Vagina (tissue), 2 donors: ENCODE data around the gene MEGF9. TPM values are rescaled to one million over a fixed set of nuclear protein-coding genes. Genes with fewer than 3 reads are reported as not detected.

Experiments used
- DNase-seq, 2 donors: peaks; one replicate each; pipeline ENCODE4 v3.0.0-alpha.2; 2017; ENCODE audit errors: extremely low spot score in 2 of 2
- H3K27ac ChIP-seq: fragments of 200-600 bp; sonication (generic); one replicate; pipeline ENCODE4 v1.5.1; 2019
- H3K27me3 ChIP-seq: fragments of 200-600 bp; sonication (generic); one replicate; pipeline ENCODE4 v1.5.1; 2019
- H3K36me3 ChIP-seq, 2 donors: fragments of 200-600 bp; sonication (generic); one replicate each; pipeline ENCODE4 v1.5.1; 2017 to 2019
- H3K4me1 ChIP-seq: fragments of 200-600 bp; sonication (generic); one replicate; pipeline ENCODE4 v1.5.1; 2019
- H3K4me3 ChIP-seq, 2 donors: fragments of 200-600 bp; sonication (generic); 1 replicate in 1 of 2; 2 replicates in 1 of 2; pipeline ENCODE4 v1.5.1; 2016 to 2019
- H3K9me3 ChIP-seq: fragments of 200-600 bp; sonication (generic); one replicate; pipeline ENCODE4 v1.5.1; 2019
- POLR2A ChIP-seq, 2 donors: fragments of 450-650 bp; IDR thresholded peaks; one replicate each; pipeline ENCODE4 v1.6.1; 2017; ENCODE audit warnings: antibody characterized with exemption in 2 of 2, mild to moderate bottlenecking in 2 of 2, moderate library complexity in 2 of 2
- POLR2AphosphoS5 ChIP-seq, 2 donors: sonication (generic); formaldehyde crosslinking; IDR thresholded peaks; one replicate each; pipeline ENCODE4 v1.9.0; 2017; ENCODE audit warnings: antibody characterized with exemption in 2 of 2, mild to moderate bottlenecking in 2 of 2, low read depth in 1 of 2; ENCODE audit not compliant: insufficient read depth in 1 of 2
- intact Hi-C: fragments of 100-400 bp; cut with DNase I; formaldehyde crosslinking; loops from one replicate; pipeline ENCODE4 v1.15.1; 2023
- total RNA-seq: library from RNA; depleted of rRNA; stranded (reverse); fragments of >200 nt; gene quantifications from one replicate; pipeline ENCODE4 v1.2.3, GENCODE V29; 2016
- TF ChIP-seq, protein P1 (sequence below), 3 experiments: fragments of 450-650 bp in 2 of 3; fragments of 200-600 bp in 1 of 3; sonication (generic) in 1 of 3; IDR thresholded peaks; one replicate each; pipeline ENCODE4 v1.5.1; 2017 to 2019; ENCODE audit warnings: antibody characterized with exemption in 3 of 3, mild to moderate bottlenecking in 2 of 3, moderate library complexity in 2 of 3

The MEGF9 gene
- total RNA-seq, 1 donor from 2014 or later, result 17.7 TPM

GRCh38 chr9:120737416-120738165 lies 23.3 kb upstream of the MEGF9 start:
- Histone ChIP-seq H3K27me3 (no peaks in the 10 kb centered on the region), H3K4me3 (no peak overlapping the region), H3K4me1 (no peaks in the 10 kb centered on the region), H3K36me3 (no peaks in the 10 kb centered on the region), H3K27ac (no peak overlapping the region), H3K9me3 (no peaks in the 10 kb centered on the region)
- no peak for DNase-seq
- intact Hi-C loops, result no loop called here
- no peak for TF ChIP-seq POLR2A (IDR thresholded peaks at IDR 0.05)
- TF ChIP-seq POLR2AphosphoS5 (IDR thresholded peaks at IDR 0.05; ENCODE audit: insufficient read depth in 1 of 2, low read depth in 1 of 2), result no peak
- TF ChIP-seq, protein P1, sequence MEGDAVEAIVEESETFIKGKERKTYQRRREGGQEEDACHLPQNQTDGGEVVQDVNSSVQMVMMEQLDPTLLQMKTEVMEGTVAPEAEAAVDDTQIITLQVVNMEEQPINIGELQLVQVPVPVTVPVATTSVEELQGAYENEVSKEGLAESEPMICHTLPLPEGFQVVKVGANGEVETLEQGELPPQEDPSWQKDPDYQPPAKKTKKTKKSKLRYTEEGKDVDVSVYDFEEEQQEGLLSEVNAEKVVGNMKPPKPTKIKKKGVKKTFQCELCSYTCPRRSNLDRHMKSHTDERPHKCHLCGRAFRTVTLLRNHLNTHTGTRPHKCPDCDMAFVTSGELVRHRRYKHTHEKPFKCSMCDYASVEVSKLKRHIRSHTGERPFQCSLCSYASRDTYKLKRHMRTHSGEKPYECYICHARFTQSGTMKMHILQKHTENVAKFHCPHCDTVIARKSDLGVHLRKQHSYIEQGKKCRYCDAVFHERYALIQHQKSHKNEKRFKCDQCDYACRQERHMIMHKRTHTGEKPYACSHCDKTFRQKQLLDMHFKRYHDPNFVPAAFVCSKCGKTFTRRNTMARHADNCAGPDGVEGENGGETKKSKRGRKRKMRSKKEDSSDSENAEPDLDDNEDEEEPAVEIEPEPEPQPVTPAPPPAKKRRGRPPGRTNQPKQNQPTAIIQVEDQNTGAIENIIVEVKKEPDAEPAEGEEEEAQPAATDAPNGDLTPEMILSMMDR (IDR thresholded peaks at IDR 0.05), result no peak

DNA sequence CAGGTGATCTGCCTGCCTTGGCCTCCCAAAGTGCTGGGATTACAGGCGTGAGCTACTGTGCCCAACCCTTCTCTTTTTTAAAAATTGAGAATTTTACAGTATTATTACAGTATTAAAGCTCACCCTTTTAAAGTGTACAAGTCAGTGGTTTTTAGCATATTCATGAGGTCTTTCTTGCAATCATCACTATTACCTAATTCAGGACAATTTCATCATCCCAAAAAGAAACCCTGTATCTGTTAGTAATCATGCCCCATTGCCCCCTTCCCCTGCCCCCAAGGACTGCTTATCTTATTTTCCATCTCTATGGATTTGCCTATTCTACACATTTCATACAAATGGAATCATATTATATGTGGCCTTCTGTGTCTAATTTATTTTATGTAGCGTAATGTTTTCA lies 22.6 kb upstream of the MEGF9 start:
- Histone ChIP-seq H3K4me3 (no peak overlapping the region), H3K27me3 (no peaks in the 10 kb centered on the region), H3K36me3 (no peaks in the 10 kb centered on the region), H3K9me3 (no peaks in the 10 kb centered on the region), H3K27ac (no peak overlapping the region), H3K4me1 (no peaks in the 10 kb centered on the region)
- intact Hi-C loops, result no loop called here
- DNase-seq, result no peak
- TF ChIP-seq, protein P1 (IDR thresholded peaks at IDR 0.05), result no peak
- TF ChIP-seq POLR2AphosphoS5 (IDR thresholded peaks at IDR 0.05; ENCODE audit: insufficient read depth in 1 of 2, low read depth in 1 of 2) (no peak), POLR2A (IDR thresholded peaks at IDR 0.05) (no peak)

DNA sequence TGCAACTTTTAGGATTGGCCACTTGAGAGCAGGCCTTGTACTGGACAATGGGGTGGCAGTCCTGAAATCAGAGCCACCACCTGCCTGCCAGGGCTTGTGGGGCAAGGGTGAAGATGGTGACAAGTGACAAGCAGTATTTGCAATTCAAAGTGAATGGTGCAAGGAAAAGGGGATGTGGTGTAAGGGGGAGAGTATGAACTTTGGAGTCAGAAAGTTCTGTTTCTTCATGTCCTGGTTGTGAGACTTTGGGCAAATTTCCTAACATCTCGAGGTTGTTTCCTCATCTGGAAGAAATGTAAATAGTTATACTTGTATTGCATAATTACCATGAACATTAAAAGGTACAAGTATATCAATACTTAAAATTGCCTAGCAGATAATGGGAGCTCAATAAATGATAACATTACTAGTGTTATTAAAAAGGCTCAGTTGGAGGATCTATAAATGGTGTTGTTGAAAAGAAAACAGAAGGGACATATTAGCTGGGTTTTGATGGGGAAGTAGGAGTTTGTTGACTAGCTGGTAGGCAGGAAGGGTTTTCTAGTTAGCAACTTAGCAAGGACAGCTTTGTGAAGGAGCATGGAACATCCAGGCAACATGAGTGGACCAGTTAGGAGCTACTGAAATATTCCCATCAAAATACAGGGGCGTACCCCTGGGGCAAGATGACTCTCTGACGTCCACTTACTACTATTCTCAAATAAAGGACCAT lies 21.3 kb upstream of the MEGF9 start:
- H3K4me1 ChIP-seq, result no peaks in the 10 kb centered on the region
- H3K27me3 ChIP-seq, result no peaks in the 10 kb centered on the region
- H3K9me3 ChIP-seq, result no peaks in the 10 kb centered on the region
- intact Hi-C loops, result no loop called here
- no peak for DNase-seq
- TF ChIP-seq POLR2A (IDR thresholded peaks at IDR 0.05), result no peak
- no peak for TF ChIP-seq POLR2AphosphoS5 (IDR thresholded peaks at IDR 0.05; ENCODE audit: insufficient read depth in 1 of 2, low read depth in 1 of 2)
- TF ChIP-seq, protein P1 (IDR thresholded peaks at IDR 0.05), result no peak
- no peaks in the 10 kb centered on the region for H3K36me3 ChIP-seq
- H3K27ac ChIP-seq, result no peak overlapping the region
- H3K4me3 ChIP-seq, result no peak overlapping the region

DNA sequence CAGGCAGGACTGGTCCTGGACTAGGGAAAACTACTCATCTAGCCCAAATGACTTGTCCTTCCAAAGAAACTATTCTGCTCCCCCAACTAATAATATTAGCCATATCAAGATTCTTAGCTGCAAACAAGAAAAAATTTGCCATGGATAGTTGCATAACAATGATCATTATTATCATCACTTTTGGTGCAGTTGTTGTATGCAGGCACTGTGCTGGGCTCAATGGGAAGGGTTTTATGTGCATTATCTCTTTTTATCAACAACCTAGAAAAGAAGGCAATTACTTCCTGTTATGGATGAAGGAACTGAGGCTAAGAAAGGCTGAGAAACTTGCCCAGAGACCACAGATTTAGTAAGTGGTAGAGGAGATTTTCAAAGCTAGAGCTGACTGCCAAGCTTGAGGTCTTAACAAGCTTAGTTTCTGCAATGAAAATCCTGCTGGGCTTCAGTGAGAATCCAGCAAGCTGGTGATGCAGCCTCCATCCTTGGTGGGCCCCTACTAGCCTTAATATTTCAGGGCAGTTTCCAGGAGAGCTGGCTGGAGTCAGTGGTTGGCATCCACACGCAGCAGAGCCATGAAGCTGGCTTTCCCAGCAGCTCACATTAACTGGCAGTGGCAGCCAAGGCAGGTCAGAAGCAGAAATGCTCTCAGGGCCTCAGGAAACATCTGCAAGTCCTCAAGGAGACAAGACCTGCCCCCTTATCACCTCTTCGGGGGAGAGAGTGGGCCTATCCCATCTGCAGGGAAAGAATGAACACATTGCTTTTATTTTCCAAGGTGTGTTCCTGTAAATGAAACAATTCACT lies 20.5 kb upstream of the MEGF9 start:
- DNase-seq, result no peak
- no peaks in the 10 kb centered on the region for H3K4me1 ChIP-seq
- intact Hi-C loops, result no loop called here
- no peaks in the 10 kb centered on the region for H3K9me3 ChIP-seq
- no peak overlapping the region for H3K4me3 ChIP-seq
- no peaks in the 10 kb centered on the region for H3K36me3 ChIP-seq
- no peaks in the 10 kb centered on the region for H3K27me3 ChIP-seq
- TF ChIP-seq POLR2A (IDR thresholded peaks at IDR 0.05) (no peak), POLR2AphosphoS5 (IDR thresholded peaks at IDR 0.05; ENCODE audit: insufficient read depth in 1 of 2, low read depth in 1 of 2) (no peak)
- TF ChIP-seq, protein P1 (IDR thresholded peaks at IDR 0.05), result no peak
- H3K27ac ChIP-seq, result no peak overlapping the region
